T-helper 1 cell treated with Interleukin-12 subunit alpha and Interleukin-12 subunit beta and Interleukin-4 antibody, amounts not matched to agents 30 ng/mL and 1 ng/mL, for 36 hours (primary cell): Measurements from ENCODE around the gene LRP1. TPM values are rescaled to one million over a fixed set of nuclear protein-coding genes. Genes with fewer than 3 reads are reported as not detected.

Experiments used
- intact Hi-C: fragments of 100-400 bp; cut with micrococcal nuclease; formaldehyde crosslinking; loops from one replicate; pipeline ENCODE4 v1.15.1; 2024
- total RNA-seq: library from RNA; stranded (reverse); gene quantifications from 2 replicates; pipeline ENCODE4 v1.2.3, GENCODE V29; 2022

LRP1 gene
- total RNA-seq, 1 donor from 2014 or later = 0.86 TPM

DNA sequence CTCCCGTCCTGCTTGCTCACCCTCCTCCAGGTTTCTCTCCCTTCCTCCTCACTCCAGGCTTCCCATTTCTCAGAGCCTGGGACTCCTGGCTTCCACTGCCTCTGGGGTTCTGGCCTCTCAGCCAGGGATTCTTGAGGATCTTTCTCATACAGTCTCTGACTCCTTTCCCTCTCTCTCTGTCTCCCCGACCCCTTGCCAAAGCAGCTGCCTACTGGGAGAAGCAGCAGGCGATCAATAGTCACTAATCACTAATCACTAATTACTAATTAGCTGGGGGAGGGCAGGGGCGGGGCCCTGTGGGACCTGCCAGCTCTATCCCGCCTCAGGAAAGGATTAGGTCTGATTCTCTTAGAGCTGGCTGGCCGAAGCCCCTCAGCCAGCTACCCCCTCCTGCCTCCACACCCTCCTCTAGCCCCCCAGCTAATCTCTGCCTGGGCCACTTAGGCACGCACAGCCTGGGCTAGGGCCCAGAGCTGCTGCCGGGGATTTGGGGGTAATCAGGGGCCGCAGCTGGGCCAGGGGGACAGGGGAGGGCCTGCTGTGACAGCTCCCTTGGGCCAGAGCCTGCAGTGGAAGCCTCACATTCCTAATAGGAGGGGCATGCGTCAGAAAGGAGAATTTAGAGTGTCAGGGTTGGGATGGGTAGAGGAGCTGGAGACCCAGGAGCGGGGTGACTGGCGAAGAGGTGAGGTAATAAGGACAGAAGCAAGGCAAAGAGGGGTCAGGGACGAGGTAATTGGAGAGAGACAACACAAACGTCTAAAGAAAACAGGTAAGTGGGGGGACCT, 91.1 kb downstream of the LRP1 start:
- intact Hi-C loops = no loop called here

DNA sequence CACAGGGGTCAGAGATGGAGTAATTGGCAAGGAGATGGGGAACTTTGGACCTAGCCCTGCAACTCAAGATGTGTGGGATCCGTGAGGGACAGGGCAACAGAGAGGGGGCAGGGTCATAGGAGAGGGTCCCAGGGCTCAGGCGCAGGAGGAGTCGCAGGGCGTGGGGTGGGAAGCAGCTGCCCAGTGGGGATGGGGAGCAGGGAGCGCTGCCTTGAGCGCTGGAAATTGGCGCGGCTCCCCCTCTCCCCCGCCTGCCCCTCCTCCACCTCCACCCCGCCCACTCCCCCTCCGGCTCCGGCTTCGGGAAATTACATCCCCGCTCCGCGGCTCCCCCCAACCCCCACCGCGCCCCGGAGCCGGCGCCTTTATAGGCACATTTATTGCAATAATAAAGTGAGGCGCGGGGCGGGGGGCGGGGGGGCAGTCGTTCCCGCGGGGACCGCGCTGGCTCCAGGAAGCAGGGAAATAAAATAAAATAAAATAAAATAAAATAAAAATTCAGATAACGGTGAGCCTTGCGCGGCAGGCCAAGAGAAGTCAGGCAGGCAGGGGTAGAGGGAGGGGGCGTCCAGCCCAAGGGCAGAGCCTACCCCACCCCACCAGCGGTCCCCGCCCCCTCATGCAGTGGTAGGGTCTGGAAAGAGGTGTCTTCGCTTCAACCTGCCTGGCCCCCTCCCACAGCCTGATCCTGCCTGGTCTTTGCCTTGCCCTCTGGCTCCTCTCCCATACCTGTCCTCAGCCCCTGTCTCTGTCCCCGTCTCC, 91.9 kb downstream of the LRP1 start:
- intact Hi-C loops = no loop called here

DNA sequence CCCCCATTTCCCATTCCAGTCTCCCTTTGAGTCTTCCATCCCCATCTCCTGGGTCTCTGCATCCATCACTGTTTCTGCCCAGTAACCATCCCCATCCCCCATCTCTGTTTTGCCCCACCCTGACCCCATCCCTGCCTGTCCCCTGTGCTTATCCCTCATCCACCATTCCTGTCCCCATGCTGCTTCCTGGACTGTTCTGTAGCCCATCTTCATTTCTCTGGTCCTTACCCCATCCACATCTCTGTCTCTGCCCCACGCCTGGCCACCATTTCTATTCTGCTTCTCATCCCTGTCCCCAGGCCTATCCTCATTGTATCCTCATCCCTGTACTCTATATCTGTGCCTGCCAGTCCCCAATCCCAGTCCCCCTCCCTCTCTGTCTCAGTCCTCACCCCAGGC, 92.5 kb downstream of the LRP1 start:
- intact Hi-C loops = no loop called here

DNA sequence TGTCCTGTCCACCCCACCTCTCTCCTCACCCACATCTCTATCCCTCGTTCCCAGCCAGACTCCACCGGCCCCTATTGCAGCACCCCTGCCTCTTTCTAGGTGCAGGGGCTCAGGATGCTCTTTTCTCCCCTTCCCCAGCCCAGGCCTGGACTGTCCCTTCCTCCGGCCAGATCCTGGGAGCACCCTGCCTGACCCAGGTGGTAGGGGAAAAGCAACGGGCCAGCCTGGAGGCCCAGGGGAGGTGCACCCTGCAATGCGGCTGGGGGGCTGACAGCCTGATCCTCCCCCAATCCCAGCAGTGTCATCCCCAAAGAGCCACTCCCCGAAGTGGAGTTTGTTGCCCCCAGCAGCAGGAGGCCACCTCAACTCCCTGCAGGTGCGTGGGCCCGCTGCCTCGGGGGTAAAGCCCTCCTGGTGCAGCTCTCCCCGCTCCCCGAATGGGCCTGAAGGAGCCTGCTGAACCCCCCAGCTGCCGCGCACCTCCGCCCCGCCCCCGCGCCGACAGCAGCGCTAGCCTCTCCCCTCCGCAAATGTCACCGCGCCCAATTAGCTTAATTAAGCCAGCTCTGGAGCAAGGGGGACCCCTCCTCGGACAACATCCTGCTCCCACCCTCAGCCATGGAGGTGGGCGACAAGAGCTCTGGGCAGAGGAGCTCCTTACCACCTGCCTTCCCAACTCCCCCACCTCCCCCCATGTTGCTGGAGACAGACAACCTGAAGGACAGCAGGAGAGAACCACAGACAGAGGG, 93.1 kb downstream of the LRP1 start:
- intact Hi-C loops = no loop called here

DNA sequence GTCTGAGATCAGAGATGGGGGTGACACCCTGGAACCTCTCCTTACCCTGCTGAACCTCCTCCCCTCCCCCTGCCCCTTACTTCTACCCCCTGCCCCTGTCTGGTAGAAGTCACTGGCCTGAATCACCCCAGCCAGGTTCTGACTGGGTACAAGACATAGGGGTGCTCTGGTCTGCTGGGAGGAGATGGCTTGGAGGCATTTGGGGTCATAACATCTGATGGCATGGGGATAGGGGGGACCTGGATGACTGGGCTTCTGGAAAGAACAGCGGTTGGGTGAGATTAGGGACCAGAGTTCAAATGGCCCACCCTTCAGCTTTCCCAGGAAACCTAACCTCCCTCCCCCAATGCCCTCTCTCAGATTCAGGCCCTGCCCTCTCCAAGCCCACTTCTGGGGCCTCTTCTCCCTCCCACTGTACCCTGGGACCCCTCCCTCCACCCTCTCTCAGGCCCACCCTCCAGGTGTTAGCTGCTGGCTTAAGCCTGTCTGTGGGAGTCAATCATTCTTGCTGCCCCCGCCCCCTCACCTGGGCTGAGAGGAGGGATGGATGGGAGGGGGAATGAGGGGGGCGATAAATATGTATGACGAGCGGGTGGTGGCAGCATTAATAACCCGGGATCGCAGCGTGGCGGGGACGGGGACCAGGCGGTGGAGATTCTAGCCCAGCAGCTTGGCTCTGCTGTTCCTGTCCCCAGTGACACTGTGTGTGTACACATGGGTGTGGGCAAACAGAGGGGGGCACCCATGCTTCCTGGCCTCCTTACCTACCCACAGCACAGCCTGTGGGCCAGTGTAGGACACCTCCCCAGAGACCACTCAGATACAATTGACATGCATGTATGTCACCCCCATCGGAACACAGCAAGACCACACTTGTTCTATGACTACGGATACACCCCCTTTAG, 94.3 kb downstream of the LRP1 start:
- intact Hi-C loops = no loop called here

DNA sequence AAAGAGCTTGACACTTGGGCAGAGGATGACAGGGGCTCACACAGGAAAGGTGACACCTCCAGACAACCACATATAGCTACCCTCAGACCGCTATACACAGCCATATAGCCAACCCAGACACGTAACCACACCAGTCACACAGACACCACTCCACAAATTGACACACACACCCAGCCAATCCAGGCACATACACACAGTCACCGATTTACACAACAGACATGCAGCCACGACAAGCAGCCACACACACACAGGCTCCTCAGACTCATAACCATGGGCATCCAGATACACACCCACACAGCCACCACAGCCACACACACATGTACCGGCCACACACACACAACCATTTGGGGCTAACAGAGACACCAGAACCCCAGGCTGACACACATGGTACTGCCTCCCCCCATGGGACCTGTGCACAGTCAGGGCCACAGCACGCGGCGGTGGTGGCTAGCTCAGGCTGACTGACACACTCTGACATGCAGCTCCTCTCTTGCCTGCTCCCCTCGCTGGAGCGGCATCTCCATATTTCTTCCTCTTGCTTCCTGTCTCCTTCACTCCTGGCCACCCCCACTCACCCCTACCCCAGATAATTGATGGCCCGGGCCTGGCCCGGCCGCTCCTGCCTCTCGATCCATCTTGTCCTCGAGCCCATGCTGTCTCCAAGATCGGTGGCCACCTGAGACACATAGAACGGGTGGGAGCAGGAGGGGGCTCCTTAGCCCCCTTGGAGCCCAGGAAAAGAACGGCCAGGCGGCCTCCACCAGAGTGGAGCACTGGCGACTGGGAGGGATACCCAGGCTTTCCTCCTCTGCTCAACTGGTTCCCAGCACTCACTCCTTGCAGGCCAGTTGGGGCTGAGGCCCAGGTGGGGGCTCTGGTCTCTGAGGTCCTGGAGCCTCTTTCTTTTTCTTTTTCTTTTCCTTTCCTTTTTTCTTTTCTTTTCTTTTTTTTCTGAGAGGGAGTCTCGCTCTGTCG, 95.2 kb downstream of the LRP1 start:
- intact Hi-C loops = loop anchor here (2.0 kb wide), 1 partner anchor 15 kb away; no protein-coding TSS in a partner anchor

DNA sequence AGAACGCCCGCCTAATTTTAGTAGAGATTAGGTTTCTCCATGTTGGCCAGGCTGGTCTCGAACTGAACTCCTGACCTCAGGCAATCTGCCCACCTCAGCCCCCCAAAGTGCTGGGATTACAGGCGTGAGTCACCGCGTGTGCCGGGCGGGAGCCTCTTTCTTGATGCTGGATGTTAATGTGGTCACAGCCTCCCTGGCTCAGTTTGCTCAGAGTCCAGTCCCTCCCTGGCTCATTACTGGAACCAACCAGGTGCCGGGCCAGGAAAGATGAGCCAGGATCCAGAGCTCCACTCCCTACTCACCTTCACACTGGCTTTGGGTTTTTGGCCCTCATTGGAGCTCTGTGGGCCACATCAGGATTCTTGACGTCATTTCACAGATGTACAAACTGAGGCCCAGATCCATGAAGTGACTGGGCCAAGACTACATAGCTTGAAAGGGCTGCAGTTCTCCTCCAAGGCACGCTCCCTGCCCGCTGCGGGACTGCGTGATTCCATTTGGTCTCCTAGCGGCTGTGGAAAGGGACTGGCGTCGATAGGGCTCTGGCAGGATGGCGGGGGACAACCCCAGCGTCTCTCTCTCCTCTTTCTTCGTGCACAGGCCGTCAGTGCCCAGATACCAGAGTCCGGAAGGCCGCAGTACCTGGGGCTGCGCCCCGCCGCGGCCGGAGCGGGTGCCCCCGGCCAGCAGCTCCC, 96.1 kb downstream of the LRP1 start:
- intact Hi-C loops = loop anchor here (2.0 kb wide), 1 partner anchor 14 kb away; no protein-coding TSS in a partner anchor

DNA sequence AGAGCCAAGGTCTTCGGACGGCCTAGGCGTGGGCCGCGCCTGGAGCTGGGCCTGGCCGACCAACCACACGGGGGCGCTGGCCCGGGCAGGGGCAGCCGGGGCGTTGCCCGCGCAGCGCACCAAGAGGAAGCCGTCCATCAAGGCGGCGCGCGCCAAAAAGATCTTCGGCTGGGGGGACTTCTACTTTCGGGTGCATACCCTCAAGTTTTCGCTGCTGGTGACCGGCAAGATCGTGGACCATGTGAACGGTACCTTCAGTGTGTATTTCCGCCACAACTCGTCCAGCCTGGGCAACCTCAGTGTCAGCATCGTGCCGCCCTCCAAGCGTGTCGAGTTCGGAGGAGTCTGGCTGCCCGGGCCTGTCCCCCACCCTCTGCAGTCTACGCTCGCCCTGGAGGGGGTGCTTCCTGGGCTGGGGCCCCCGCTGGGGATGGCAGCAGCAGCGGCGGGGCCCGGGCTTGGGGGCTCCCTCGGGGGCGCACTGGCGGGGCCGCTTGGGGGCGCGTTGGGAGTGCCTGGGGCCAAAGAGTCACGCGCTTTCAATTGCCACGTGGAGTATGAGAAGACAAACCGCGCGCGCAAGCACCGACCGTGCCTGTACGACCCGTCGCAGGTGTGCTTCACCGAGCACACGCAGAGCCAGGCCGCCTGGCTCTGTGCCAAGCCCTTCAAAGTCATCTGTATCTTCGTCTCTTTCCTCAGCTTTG, 96.8 kb downstream of the LRP1 start:
- intact Hi-C loops = loop anchor here (2.0 to 5.0 kb wide), 3 partner anchors 14 to 527 kb away; partner anchors contain the start of genes CDK4 and OS9

DNA sequence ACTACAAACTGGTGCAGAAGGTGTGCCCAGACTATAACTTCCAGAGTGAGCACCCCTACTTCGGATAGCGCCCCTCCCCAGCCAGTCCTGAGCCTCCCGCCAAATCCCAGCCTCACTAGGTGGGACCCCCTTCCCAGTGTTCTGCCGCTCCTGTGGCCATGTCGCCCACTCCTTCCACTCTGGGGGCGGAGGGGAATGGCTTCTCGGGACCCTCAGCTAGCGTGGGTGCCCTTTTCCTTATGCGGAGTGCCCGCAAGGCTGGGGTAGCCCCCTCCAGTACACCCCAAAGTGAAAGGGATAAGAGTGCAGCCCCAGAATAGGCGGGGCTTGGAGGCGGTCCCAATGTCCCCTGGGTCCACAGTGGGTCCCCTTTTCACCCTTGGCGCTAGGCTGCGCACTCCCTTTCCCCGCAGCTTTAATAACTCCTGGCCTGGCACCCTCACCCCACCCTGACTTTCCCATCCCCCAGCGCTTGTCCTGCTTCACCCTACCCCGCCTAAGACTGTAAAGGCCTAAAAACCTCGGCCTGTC, 97.5 kb downstream of the LRP1 start:
- intact Hi-C loops = loop anchor here (2.0 to 5.0 kb wide), 3 partner anchors 13 to 527 kb away; partner anchors contain the start of genes CDK4 and OS9

DNA sequence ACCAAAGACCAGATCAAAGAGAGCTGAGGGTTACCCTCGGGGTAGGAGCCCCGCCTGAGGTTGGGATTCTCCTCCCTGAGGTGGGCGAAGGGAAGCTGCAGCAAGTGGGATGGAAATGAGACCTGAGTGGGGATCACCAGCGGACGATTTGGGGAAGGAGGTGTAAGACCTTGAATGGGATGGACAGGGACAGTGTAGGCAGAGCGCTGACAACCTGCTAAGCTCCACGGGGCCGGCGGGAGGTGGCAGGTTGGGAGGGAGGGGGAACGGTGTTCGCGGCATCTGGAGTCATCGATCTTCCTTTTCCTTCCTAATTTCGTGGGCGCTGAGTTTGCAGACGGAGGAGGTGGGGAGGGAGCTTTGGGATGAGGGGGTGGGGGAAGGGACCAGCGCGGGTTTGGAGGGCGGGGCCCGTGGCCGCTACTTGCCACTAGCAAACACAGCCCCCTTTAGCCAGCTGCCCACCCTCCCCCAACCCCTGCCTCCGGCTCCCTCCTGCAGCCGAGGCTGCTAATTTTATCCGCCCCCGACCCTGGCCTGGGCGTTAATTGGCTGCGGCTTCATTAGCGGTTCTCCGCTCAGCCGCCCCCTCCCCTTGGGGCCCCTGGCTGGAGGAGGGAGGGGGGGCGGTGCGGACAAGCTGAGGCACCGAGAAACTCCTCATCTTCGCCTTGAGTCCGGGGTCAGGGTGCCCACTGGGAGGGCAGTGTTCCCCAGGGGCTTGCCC, 98.5 kb downstream of the LRP1 start:
- intact Hi-C loops = loop anchor here (5.0 kb wide), 2 partner anchors 466 to 526 kb away; partner anchors contain the start of genes CDK4 and OS9

DNA sequence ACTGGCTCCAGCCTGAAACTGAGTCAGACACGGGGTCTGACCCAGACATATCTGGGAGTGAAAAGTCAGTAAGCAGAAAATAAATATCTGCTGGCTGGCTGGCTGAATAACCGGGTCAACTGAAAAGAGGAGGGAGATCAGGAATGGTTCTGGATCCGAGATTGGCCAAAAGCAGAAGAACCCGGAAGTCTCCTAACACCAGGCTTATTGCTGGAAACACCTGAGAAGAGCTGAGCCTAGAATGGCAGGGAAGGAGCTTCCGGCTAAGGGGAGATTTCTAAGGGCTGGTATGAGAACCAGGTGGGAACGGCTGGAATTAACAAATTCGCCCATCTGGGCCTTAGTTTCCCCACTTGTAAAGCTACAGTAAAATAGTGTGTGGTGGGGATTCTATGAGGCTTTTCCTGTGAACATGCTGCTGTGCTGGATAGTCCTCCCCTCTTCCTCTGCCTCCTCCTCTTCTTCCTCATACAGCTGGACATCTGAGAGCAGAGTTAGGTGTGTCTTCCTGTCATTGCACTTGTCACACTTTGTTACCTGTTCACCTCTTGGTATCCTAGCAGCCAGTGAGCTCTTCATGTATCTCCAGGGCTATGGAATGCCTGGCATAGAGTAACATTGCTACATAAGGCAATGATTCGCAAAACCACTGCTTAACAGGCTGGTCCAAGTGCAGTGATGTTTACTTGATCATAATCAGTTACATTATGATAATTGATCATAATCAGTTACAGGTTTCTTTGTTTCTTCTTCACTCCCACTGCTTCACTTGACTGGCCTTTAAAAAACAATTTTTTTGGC, 99.2 kb downstream of the LRP1 start:
- intact Hi-C loops = loop anchor here (5.0 kb wide), 2 partner anchors 465 to 525 kb away; partner anchors contain the start of genes CDK4 and OS9

DNA sequence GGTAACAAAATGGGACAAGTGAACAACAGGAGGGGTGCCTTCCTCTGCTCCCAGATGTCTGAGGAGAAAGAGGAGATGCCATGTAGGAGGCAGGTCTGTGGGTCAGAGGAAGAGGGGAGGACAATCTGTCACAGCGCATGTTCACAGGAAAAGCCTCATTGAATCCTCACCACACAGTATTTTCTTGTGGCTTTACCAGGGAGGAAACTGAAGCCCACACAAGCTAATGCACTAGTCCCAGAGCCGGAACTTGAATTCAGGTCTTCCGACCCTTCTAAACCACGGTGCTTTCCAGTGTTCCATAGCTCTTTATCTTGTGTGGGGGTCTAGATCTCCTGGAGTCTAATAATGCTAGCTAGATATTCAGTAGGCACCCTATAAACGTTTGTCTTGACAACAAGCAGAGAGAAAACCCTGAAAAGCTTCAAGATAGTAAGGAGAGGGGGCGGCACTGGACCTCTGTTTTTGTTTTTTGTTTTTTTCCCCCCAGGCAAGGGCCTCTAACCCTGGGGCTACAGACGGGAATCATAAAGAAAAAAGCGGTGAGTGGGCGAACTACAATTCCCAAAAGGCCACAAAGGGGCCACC, 100.9 kb downstream of the LRP1 start:
- intact Hi-C loops = loop anchor here (1.0 to 5.0 kb wide), 6 partner anchors 10 to 523 kb away; partner anchors contain the start of genes CDK4, DDIT3, NEMP1 and OS9

DNA sequence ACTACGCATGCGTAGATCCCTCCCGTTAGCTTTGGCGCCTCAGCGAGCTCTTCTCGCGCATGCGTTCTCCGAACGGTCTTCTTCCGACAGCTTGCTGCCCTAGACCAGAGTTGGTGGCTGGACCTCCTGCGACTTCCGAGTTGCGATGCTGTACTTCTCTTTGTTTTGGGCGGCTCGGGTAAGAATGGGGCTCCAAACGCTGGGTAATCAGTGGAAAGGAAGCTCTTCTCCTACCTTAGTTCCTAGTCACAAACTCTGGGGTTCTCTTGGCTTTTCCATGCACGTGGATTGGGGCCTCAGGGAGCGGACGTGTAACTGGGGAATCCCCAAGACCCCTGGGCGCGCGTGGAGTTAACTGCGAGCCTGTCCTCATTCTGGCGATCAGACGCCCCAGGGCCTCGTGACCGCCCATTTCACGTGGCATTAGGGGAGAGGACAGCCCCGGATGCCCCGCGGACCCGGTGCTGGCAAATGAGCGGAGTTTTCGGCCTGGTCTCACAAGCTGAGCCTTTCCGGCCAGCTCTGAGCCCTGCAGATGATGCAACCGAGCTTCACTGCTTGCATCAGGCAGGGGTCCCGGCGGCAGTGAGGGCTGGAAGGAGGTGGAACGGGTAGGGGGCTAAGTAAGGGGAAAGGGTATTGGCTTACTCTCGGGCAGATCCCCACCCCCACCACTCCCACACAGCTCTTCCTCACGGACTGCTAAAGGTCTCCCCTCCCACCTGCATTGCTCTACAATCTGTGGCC, 101.5 kb downstream of the LRP1 start, which contains the start of gene SHMT2:
Gene SHMT2 (plus strand): TSS at position 78 of the 747 bp plus-strand sequence. CDS start 68 bp downstream, at position 146.
- intact Hi-C loops = loop anchor here (1.0 to 10.0 kb wide), 7 partner anchors 9 to 522 kb away; partner anchors contain the start of genes CDK4, DDIT3, NEMP1 and OS9

DNA sequence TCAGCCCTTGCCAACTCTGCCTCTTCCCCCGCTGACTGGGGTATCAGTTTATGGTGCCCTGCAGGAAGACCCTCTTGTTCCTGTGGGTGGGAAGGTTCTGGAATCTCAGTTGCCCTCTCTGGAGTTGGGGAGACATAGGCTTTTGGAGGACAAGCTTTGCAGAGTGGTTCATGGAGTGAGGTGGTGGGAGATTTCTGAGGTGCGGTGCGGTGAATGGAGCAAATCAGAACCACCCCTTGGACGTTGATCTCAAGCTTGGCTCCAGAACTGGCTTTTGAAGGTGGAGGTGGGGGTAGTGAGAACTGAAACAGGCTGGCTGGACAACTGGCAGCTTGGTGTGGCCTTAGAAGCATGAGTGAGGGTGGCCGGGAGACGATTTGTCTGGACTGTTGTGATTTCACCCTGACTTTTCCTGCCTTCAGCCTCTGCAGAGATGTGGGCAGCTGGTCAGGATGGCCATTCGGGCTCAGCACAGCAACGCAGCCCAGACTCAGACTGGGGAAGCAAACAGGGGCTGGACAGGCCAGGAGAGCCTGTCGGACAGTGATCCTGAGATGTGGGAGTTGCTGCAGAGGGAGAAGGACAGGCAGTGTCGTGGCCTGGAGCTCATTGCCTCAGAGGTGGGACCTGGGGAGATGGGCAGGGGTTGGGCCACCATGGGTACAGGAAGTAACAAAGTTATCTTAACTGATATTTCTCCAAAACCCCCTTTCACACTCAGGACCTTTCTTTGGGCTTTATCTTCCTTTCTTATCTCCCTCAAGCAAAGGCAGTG, 102.3 kb downstream of the LRP1 start:
- intact Hi-C loops = loop anchor here (10.0 kb wide), 1 partner anchor 476 kb away; the partner anchor contains the start of gene PRIM1
